Stomach (tissue), 9 donors: ENCODE measurements around the gene CHST11. TPM values are rescaled to one million over a fixed set of nuclear protein-coding genes. Genes with fewer than 3 reads are reported as not detected.

Source experiments
- DNase-seq, 2 donors: peaks; one replicate each; pipeline versions ENCODE4 v3.0.0 to v3.0.0-alpha.2; 2013 to 2019
- H3K27ac ChIP-seq, 5 donors: fragments of 200-600 bp in 4 of 5; sonication (generic) in 4 of 5; one replicate each; pipeline ENCODE4 v1.5.1; 2013 to 2019; ENCODE audit warnings: mild to moderate bottlenecking in 1 of 5, moderate library complexity in 1 of 5
- H3K27me3 ChIP-seq, 3 donors: fragments of 200-600 bp; sonication (generic); one replicate each; pipeline ENCODE4 v1.5.1; 2017 to 2019; ENCODE audit warnings: mixed run types in 1 of 3
- H3K36me3 ChIP-seq, 4 donors: fragments of 200-600 bp; sonication (generic); 1 replicate in 3 of 4; 2 replicates in 1 of 4; pipeline ENCODE4 v1.5.1; 2016 to 2019
- H3K4me1 ChIP-seq, 4 donors: fragments of 200-600 bp; sonication (generic); one replicate each; pipeline ENCODE4 v1.5.1; 2016 to 2019
- H3K4me3 ChIP-seq, 4 donors: fragments of 200-600 bp; sonication (generic) in 3 of 4; one replicate each; pipeline ENCODE4 v1.5.1; 2016 to 2019; ENCODE audit warnings: mild to moderate bottlenecking in 1 of 4
- H3K9me3 ChIP-seq, 4 donors: fragments of 200-600 bp; sonication (generic); one replicate each; pipeline ENCODE4 v1.5.1; 2016 to 2019
- EP300 ChIP-seq: sonication (generic); formaldehyde crosslinking; IDR thresholded peaks from one replicate; pipeline ENCODE4 v1.6.1; 2017; ENCODE audit warnings: antibody characterized with exemption
- POLR2A ChIP-seq, 4 donors: fragments of 450-650 bp; IDR thresholded peaks; one replicate each; pipeline ENCODE4 v1.6.1; 2016; ENCODE audit warnings: antibody characterized with exemption in 4 of 4, control low read depth in 2 of 4, mild to moderate bottlenecking in 1 of 4, moderate library complexity in 1 of 4
- POLR2AphosphoS5 ChIP-seq, 3 donors: sonication (generic); formaldehyde crosslinking; IDR thresholded peaks; one replicate each; pipeline ENCODE4 v1.6.1; 2016; ENCODE audit warnings: antibody characterized with exemption in 3 of 3
- WGBS, 5 donors: extraction: QIAGEN DNeasy Blood & Tissue Kit in 3 of 5; methylation state at CpG; one replicate each; pipeline versions ENCODE4 v1.1.5 to v1.1.7; 2013 to 2018; 5-methylcytosine and 5-hydroxymethylcytosine counted together
- intact Hi-C: fragments of 100-400 bp; cut with DNase I; formaldehyde crosslinking; loops from one replicate; pipeline ENCODE4 v1.15.1; 2023; ENCODE audit warnings: low total_unique reads
- polyA plus RNA-seq, 3 donors: library from polyadenylated mRNA; stranded (reverse); fragments of 200-250 nt; gene quantifications; one replicate each; pipeline ENCODE4 v1.2.3, GENCODE V29; 2013
- total RNA-seq, 5 donors: library from RNA; depleted of rRNA; stranded (reverse); fragments of >200 nt; gene quantifications; one replicate each; pipeline versions ENCODE4 v1.1.0 to v1.2.3, GENCODE V29; 2014 to 2016
- TF ChIP-seq, protein P1 (sequence below), 7 experiments: fragments of 450-650 bp in 4 of 7; fragments of 200-600 bp in 3 of 7; sonication (generic) in 3 of 7; IDR thresholded peaks; one replicate each; pipeline ENCODE4 v1.5.1; 2016 to 2019; ENCODE audit warnings: antibody characterized with exemption in 7 of 7, control low read depth in 2 of 7, mild to moderate bottlenecking in 1 of 7
- donor health status: healthy with polysubstance abuse.
- donor health status: Bipolar disorder and iron deficiency.
- donor health status: healthy.

The CHST11 gene
- total and polyA plus RNA-seq, 8 donors = 2.3 to 192 (median 18.6) TPM

GRCh38 chr12:104652358-104652757 lies 195.6 kb downstream of the CHST11 start:
- no peak overlapping the region for H3K4me3 ChIP-seq
- H3K36me3 ChIP-seq = no peaks in the 10 kb centered on the region
- TF ChIP-seq POLR2AphosphoS5 (IDR thresholded peaks at IDR 0.05) (no peak), POLR2A (IDR thresholded peaks at IDR 0.05) (no peak)
- intact Hi-C loops = no loop called here
- no peaks in the 10 kb centered on the region for H3K9me3 ChIP-seq
- peaks cover 0 to 32% (median 14%) of the 10 kb centered on the region in 4 donors for H3K4me1 ChIP-seq
- no peaks in the 10 kb centered on the region for H3K27me3 ChIP-seq
- DNase-seq = no peak
- H3K27ac ChIP-seq = no peak overlapping the region
- 85 to 93% (median 91%) methylated on average over 5 of the region's 5 CpGs for WGBS, 5 donors

DNA sequence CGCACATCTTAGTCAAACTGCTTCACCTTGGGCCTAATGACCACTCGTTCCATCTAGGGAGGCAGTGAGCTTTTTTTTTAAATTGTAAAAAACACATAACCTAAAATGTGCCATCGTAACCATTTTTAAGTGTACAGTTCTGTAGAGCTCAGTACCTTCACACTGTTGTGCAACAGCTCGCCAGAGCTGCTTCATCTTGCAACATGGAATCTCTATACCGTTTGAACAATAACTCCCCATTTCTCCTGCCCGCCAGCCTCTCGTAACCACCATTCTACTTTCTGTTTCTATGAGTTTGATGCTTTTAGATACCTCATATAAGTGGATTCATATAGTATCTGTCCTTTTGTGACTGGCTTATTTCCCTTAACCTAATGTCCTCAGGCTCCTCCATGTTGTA lies 196.2 kb downstream of the CHST11 start:
- intact Hi-C loops = no loop called here
- H3K36me3 ChIP-seq = no peaks in the 10 kb centered on the region
- no peak overlapping the region for H3K27ac ChIP-seq
- TF ChIP-seq POLR2AphosphoS5 (IDR thresholded peaks at IDR 0.05) = no peak
- TF ChIP-seq, protein P1, sequence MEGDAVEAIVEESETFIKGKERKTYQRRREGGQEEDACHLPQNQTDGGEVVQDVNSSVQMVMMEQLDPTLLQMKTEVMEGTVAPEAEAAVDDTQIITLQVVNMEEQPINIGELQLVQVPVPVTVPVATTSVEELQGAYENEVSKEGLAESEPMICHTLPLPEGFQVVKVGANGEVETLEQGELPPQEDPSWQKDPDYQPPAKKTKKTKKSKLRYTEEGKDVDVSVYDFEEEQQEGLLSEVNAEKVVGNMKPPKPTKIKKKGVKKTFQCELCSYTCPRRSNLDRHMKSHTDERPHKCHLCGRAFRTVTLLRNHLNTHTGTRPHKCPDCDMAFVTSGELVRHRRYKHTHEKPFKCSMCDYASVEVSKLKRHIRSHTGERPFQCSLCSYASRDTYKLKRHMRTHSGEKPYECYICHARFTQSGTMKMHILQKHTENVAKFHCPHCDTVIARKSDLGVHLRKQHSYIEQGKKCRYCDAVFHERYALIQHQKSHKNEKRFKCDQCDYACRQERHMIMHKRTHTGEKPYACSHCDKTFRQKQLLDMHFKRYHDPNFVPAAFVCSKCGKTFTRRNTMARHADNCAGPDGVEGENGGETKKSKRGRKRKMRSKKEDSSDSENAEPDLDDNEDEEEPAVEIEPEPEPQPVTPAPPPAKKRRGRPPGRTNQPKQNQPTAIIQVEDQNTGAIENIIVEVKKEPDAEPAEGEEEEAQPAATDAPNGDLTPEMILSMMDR (IDR thresholded peaks at IDR 0.05) = no peak
- TF ChIP-seq POLR2A (IDR thresholded peaks at IDR 0.05) = no peak
- no peak for TF ChIP-seq EP300
- 78 to 99% (median 91%) methylated on average over 7 of the region's 7 CpGs for WGBS, 5 donors
- no peak for DNase-seq
- no peak overlapping the region for H3K4me3 ChIP-seq
- no peaks in the 10 kb centered on the region for H3K27me3 ChIP-seq
- peaks cover 0 to 35% (median 15%) of the 10 kb centered on the region in 4 donors for H3K4me1 ChIP-seq
- H3K9me3 ChIP-seq = no peaks in the 10 kb centered on the region

- Histone ChIP-seq H3K9me3 (no peaks in the 10 kb centered on the region), H3K4me1 (peaks cover 0 to 32% (median 13%) of the 10 kb centered on the region in 4 donors), H3K4me3 (no peak overlapping the region), H3K27ac (no peak overlapping the region), H3K27me3 (no peaks in the 10 kb centered on the region), H3K36me3 (no peaks in the 10 kb centered on the region)
- WGBS, 5 donors = 80 to 89% (median 87%) methylated on average over 10 to 12 of the region's 12 CpGs
- intact Hi-C loops = no loop called here
- DNase-seq = no peak
- TF ChIP-seq, protein P1 (IDR thresholded peaks at IDR 0.05) = no peak
- TF ChIP-seq EP300 (no peak), POLR2A (IDR thresholded peaks at IDR 0.05) (no peak), POLR2AphosphoS5 (IDR thresholded peaks at IDR 0.05) (no peak)
These were observed 197.2 kb downstream of the CHST11 start for GRCh38 chr12:104653730-104654664.

- H3K27me3 ChIP-seq = no peaks in the 10 kb centered on the region
- 90 to 96% (median 92%) methylated on average over 15 to 16 of the region's 16 CpGs for WGBS, 5 donors
- H3K36me3 ChIP-seq = no peaks in the 10 kb centered on the region
- no peak for DNase-seq
- intact Hi-C loops = no loop called here
- H3K9me3 ChIP-seq = no peaks in the 10 kb centered on the region
- peaks cover 0 to 24% (median 9%) of the 10 kb centered on the region in 4 donors for H3K4me1 ChIP-seq
- H3K4me3 ChIP-seq = no peak overlapping the region
- no peak for TF ChIP-seq POLR2A (IDR thresholded peaks at IDR 0.05)
- TF ChIP-seq EP300 = no peak
- TF ChIP-seq, protein P1 (IDR thresholded peaks at IDR 0.05) = no peak
- no peak for TF ChIP-seq POLR2AphosphoS5 (IDR thresholded peaks at IDR 0.05)
- H3K27ac ChIP-seq = no peak overlapping the region
These were observed 198.2 kb downstream of the CHST11 start for GRCh38 chr12:104654665-104655609.
